GM12875 (cell line): ENCODE measurements around the gene GDI1.

Source experiments
- H3K4me3 ChIP-seq: one replicate; pipeline ENCODE4 v1.5.1; 2011; ENCODE audit warnings: low read depth, low read length, control low read depth
- CTCF ChIP-seq: IDR thresholded peaks from 2 replicates; pipeline ENCODE4 v1.5.1; 2011; ENCODE audit warnings: low read depth, mild to moderate bottlenecking, control low read depth, inconsistent platforms, low read length, moderate library complexity, borderline replicate concordance; ENCODE audit not compliant: insufficient read depth

Gene GDI1

GRCh38 chrX:154467556-154467955 lies 30.6 kb downstream of the GDI1 start:
- H3K4me3 ChIP-seq, result no peak overlapping the region
- TF ChIP-seq CTCF, result no peak

GRCh38 chrX:154468217-154468616 lies 31.3 kb downstream of the GDI1 start:
- TF ChIP-seq CTCF, result no peak
- no peak overlapping the region for H3K4me3 ChIP-seq

- no peak overlapping the region for H3K4me3 ChIP-seq
- no peak for TF ChIP-seq CTCF
Measured at GRCh38 chrX:154469114-154469513, 32.2 kb downstream of the GDI1 start.

GRCh38 chrX:154469880-154470279 lies 32.9 kb downstream of the GDI1 start:
- H3K4me3 ChIP-seq, result no peak overlapping the region
- TF ChIP-seq CTCF, result no peak

- TF ChIP-seq CTCF, result no peak
- H3K4me3 ChIP-seq, result no peak overlapping the region
Measured at GRCh38 chrX:154470434-154470833, 33.5 kb downstream of the GDI1 start.

- H3K4me3 ChIP-seq, result no peak overlapping the region
- no peak for TF ChIP-seq CTCF
Measured at GRCh38 chrX:154470914-154471568, 34.1 kb downstream of the GDI1 start.

- TF ChIP-seq CTCF, result no peak
Measured at GRCh38 chrX:154471839-154472684, 35.1 kb downstream of the GDI1 start.

More at GRCh38 chrX:154471839-154472684, 35.1 kb downstream of the GDI1 start:
- no peak overlapping the region for H3K4me3 ChIP-seq
